Activated naive CD8-positive, alpha-beta T cell treated with anti-CD3 and anti-CD28 coated beads, Interleukin-2, amount 50 U/mL, for 24 hours (primary cell): Measurements from ENCODE around the gene HINT1.
"Not testable (repeated sequence)": the region's sequence is repeated elsewhere in the genome, so short reads cannot be mapped to it uniquely, and the experiment has no call there.

ENCODE experiments used
- ATAC-seq: fragments of 150-1000 bp; cut with Tn5 transposase; one replicate; pipeline ENCODE4 v1.10.0; 2021
- DNase-seq: peaks from one replicate; pipeline ENCODE4 v3.0.0; 2021
- H3K27ac Mint-ChIP-seq: one replicate; pipeline ENCODE4 v1.8.0; 2021; ENCODE audit warnings: mild to moderate bottlenecking, mixed read lengths
- H3K27me3 Mint-ChIP-seq: one replicate; pipeline ENCODE4 v1.8.0; 2021; ENCODE audit warnings: mixed read lengths
- H3K36me3 Mint-ChIP-seq: one replicate; pipeline ENCODE4 v1.8.0; 2021; ENCODE audit warnings: low read depth, mixed read lengths
- H3K4me1 Mint-ChIP-seq: one replicate; pipeline ENCODE4 v1.8.0; 2021; ENCODE audit warnings: mixed read lengths
- H3K4me3 Mint-ChIP-seq: one replicate; pipeline ENCODE4 v1.8.0; 2021; ENCODE audit warnings: mild to moderate bottlenecking, moderate library complexity, mixed read lengths
- H3K9me3 Mint-ChIP-seq: one replicate; pipeline ENCODE4 v1.8.0; 2021; ENCODE audit warnings: mixed read lengths

HINT1 gene

DNA sequence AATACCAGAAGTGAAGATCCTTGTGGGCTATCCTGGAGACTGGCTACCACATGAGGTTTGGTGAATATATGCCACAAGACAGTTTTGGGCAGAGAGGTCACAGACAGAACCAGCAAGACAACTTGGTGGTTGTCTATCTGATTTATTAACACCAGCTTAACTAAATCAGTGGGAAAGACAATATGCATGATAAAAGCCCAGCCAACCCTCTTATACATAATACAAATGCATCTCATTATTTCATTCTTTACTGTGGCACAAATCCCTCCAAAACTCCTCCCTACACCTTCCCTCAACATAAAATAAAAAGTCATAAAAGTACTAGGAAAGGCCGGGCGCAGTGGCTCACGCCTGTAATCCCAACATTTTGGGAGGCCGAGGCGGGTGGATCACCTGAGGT is 8.1 kb downstream of the HINT1 start:
- no peaks in the 10 kb centered on the region for H3K9me3 Mint-ChIP-seq
- H3K27ac Mint-ChIP-seq = no peak overlapping the region

DNA sequence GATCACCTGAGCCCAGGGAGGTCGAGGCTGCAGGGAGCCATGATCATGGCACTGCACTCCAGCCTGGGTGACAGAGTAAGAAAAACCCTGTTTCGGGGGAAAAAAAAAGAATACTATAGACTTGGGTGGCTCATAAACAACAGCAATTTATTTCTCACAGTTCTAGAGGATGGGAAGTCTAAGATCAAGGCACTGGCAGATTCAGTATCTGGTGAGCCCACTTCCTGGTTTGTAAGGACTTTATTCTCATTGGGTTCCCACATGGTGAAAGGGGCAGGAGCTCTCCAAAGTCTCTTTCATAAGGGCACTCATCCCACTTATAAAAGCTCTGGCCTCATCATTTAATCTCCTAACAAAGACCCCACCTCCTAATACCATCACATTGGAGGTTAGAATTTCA is 8.7 kb downstream of the HINT1 start:
- no peak for DNase-seq
- no peak overlapping the region for H3K27ac Mint-ChIP-seq
- ATAC-seq = no peak
- no peak overlapping the region for H3K4me3 Mint-ChIP-seq
- H3K4me1 Mint-ChIP-seq = peaks cover 23% of the 10 kb centered on the region
- H3K27me3 Mint-ChIP-seq = no peaks in the 10 kb centered on the region
- H3K36me3 Mint-ChIP-seq = peaks cover 47% of the 10 kb centered on the region
- H3K9me3 Mint-ChIP-seq = no peaks in the 10 kb centered on the region

More for the DNA sequence above, 8.1 kb downstream of the HINT1 start:
- no peak overlapping the region for H3K4me3 Mint-ChIP-seq
- H3K27me3 Mint-ChIP-seq = no peaks in the 10 kb centered on the region
- DNase-seq (no peak), ATAC-seq (no peak)
- peaks cover 29% of the 10 kb centered on the region for H3K4me1 Mint-ChIP-seq
- peaks cover 52% of the 10 kb centered on the region for H3K36me3 Mint-ChIP-seq

- ATAC-seq = no peak
- Mint-ChIP-seq H3K36me3 (peaks cover 2% of the 10 kb centered on the region), H3K4me3 (no peak overlapping the region)
Measured at GRCh38 chr5:131151216-131151615, 13.8 kb downstream of the HINT1 start.

DNA sequence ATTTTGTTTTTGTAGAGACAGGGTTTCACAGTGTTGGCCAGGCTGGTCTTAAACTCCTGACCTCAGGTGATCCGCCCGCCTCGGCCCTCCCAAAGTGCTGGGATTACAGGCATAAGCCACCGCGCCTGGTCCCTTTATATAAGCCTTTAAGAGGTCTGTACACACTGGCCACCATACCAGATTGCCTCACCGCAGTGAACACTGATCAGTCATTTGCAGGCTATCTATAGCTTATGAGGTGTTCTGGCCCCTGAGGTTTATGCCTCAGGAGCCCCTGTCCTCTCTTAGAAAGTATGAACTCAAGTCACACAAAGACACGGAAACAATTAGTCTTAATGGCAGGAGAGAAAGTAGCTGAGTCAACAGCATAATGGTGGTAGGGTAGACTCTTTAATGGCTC is 14.6 kb downstream of the HINT1 start:
- Mint-ChIP-seq H3K9me3 (no peaks in the 10 kb centered on the region), H3K27ac (no peak overlapping the region), H3K36me3 (peaks cover 2% of the 10 kb centered on the region), H3K27me3 (no peaks in the 10 kb centered on the region), H3K4me3 (no peak overlapping the region), H3K4me1 (no peaks in the 10 kb centered on the region)
- peak; percentile 66 for ATAC-seq
- no peak for DNase-seq

More at GRCh38 chr5:131151216-131151615, 13.8 kb downstream of the HINT1 start:
- DNase-seq = no peak
- Mint-ChIP-seq H3K9me3 (no peaks in the 10 kb centered on the region), H3K27ac (no peak overlapping the region), H3K27me3 (no peaks in the 10 kb centered on the region), H3K4me1 (no peaks in the 10 kb centered on the region)

DNA sequence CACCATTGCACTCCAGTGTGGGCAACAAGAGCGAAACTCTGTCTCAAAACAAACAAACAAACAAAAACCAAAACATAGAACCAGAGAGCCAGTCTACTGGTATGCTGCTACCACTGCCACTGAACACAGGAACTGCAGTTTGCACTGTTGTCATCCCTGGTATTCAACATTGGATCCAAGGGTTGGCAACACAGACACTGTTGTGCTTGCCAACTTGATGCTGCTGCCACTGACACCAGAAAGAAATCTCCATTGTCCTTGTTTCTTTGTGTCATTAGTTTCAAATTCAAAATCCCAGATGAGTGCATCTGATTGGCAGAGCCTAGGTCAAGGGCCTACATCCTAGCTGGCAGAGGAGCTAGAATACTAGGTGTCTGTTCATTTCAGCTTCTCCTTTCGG is 16.2 kb downstream of the HINT1 start:
- no peaks in the 10 kb centered on the region for H3K9me3 Mint-ChIP-seq
- H3K27ac Mint-ChIP-seq = no peak overlapping the region
- H3K4me3 Mint-ChIP-seq = no peak overlapping the region
- H3K27me3 Mint-ChIP-seq = no peaks in the 10 kb centered on the region
- H3K36me3 Mint-ChIP-seq = peaks cover 1% of the 10 kb centered on the region
- DNase-seq = no peak
- ATAC-seq = no peak
- H3K4me1 Mint-ChIP-seq = no peaks in the 10 kb centered on the region

DNA sequence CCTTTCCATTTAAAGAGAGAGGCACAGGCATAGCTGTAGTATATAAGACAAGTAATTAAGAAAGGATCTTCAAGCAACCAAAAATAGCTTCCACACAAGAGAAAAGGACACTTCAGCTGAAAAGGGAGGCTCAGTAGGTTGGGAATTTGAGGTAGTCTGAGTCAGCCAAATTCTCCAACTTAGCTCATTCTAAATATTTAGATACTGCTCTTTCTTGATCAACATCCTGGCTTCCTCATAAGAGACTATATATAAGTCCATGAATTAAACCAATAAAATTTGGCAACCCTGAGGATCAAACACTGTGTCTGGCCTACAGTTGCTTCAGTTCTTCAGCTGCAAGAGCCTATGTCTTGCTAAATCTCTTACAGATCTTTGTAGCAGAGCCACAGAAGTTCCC is 17.8 kb downstream of the HINT1 start:
- H3K9me3 Mint-ChIP-seq = no peaks in the 10 kb centered on the region
- no peak overlapping the region for H3K4me3 Mint-ChIP-seq
- H3K27ac Mint-ChIP-seq = no peak overlapping the region
- no peak for ATAC-seq
- no peaks in the 10 kb centered on the region for H3K36me3 Mint-ChIP-seq
- no peaks in the 10 kb centered on the region for H3K4me1 Mint-ChIP-seq
- DNase-seq = no peak
- no peaks in the 10 kb centered on the region for H3K27me3 Mint-ChIP-seq

- no peaks in the 10 kb centered on the region for H3K27me3 Mint-ChIP-seq
- no peaks in the 10 kb centered on the region for H3K9me3 Mint-ChIP-seq
- H3K27ac Mint-ChIP-seq = no peak overlapping the region
- peaks cover 2% of the 10 kb centered on the region for H3K36me3 Mint-ChIP-seq
- no peaks in the 10 kb centered on the region for H3K4me1 Mint-ChIP-seq
- H3K4me3 Mint-ChIP-seq = no peak overlapping the region
- ATAC-seq = no peak
- DNase-seq = no peak
Measured at GRCh38 chr5:131142970-131143617, 22.0 kb downstream of the HINT1 start.

- DNase-seq (no peak), ATAC-seq (no peak)
- H3K27me3 Mint-ChIP-seq = no peaks in the 10 kb centered on the region
- peaks cover 2% of the 10 kb centered on the region for H3K36me3 Mint-ChIP-seq
- H3K27ac Mint-ChIP-seq = no peak overlapping the region
- peaks cover 8% of the 10 kb centered on the region for H3K9me3 Mint-ChIP-seq
- no peaks in the 10 kb centered on the region for H3K4me1 Mint-ChIP-seq
- no peak overlapping the region for H3K4me3 Mint-ChIP-seq
Measured at GRCh38 chr5:131139321-131139720, 25.7 kb downstream of the HINT1 start.

- not testable (repeated sequence) for H3K27ac Mint-ChIP-seq, H3K4me1 Mint-ChIP-seq, H3K4me3 Mint-ChIP-seq, ATAC-seq, H3K36me3 Mint-ChIP-seq, H3K27me3 Mint-ChIP-seq, DNase-seq, H3K9me3 Mint-ChIP-seq
Measured at GRCh38 chr5:131138406-131138805, 26.6 kb downstream of the HINT1 start.

DNA sequence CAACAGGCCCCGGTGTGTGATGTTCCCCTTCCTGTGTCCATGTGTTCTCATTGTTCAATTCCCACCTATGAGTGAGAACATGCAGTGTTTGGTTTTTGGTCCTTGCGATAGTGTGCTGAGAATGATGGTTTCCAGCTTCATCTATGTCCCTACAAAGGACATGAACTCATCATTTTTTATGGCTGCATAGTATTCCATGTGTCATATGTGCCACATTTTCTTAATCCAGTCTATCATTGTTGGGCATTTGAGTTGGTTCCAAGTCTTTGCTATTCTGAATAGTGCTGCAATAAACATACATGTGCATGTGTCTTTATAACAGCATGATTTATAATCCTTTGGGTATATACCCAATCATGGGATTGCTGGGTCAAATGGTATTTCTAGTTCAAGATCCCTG is 32.0 kb downstream of the HINT1 start:
- DNase-seq, H3K36me3 Mint-ChIP-seq, H3K9me3 Mint-ChIP-seq, H3K4me1 Mint-ChIP-seq, H3K27me3 Mint-ChIP-seq, H3K4me3 Mint-ChIP-seq, H3K27ac Mint-ChIP-seq, ATAC-seq: not testable (repeated sequence)

GRCh38 chr5:131129306-131129705 is 35.8 kb downstream of the HINT1 start:
- Mint-ChIP-seq H3K9me3 (peaks cover 23% of the 10 kb centered on the region), H3K27me3 (no peaks in the 10 kb centered on the region), H3K27ac (no peak overlapping the region), H3K4me1 (no peaks in the 10 kb centered on the region), H3K4me3 (no peak overlapping the region), H3K36me3 (peaks cover 2% of the 10 kb centered on the region)
- ATAC-seq (no peak), DNase-seq (no peak)

DNA sequence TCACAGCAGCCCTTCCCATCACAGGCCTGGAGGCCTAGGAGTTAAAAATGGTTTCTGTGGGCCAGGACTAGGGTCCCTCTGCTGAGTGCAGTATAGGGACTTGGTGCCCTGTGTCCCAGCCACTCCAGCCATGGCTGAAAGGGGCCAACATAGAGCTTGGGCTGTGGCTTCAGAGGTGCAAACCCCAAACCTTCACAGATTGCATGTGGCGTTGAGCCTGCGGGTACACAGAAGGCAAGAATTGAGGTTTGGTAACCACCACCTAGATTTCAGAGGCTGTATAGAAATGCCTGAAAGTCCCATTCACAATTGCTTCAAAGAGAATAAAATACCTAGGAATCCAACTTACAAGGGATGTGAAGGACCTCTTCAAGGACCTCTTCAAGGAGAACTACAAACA is 37.8 kb downstream of the HINT1 start:
- H3K9me3 Mint-ChIP-seq = peaks cover 28% of the 10 kb centered on the region
- DNase-seq, H3K27me3 Mint-ChIP-seq, H3K4me1 Mint-ChIP-seq, H3K27ac Mint-ChIP-seq, H3K36me3 Mint-ChIP-seq, ATAC-seq, H3K4me3 Mint-ChIP-seq: not testable (repeated sequence)

GRCh38 chr5:131114754-131115153 is 50.3 kb downstream of the HINT1 start:
- Mint-ChIP-seq H3K4me1 (peaks cover 9% of the 10 kb centered on the region), H3K4me3 (no peak overlapping the region), H3K9me3 (peaks cover 7% of the 10 kb centered on the region), H3K27ac (no peak overlapping the region), H3K36me3 (no peaks in the 10 kb centered on the region), H3K27me3 (no peaks in the 10 kb centered on the region)
- no peak for DNase-seq
- no peak for ATAC-seq

DNA sequence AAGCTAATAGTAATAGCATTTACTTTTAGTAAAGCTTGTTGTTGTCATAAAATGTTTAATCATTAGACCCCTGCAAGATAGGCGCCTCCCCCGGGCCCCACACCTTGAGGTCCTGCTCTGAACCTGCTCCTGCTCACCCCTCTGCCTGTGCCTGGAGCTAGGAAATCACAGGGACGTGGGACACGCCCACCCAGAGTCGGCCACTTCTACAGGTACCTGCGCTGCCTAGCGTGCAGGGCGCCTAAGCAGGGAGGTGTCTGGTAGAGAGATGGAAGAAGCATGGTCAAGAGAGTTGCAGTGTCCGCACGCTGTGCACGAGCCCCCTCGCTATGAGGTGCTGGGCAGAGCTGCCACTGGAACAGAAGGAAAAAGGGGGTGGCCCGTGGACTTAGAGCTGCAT is 52.6 kb downstream of the HINT1 start:
- Mint-ChIP-seq H3K27ac (no peak overlapping the region), H3K4me1 (peaks cover 6% of the 10 kb centered on the region), H3K9me3 (peaks cover 7% of the 10 kb centered on the region), H3K4me3 (no peak overlapping the region), H3K36me3 (no peaks in the 10 kb centered on the region), H3K27me3 (no peaks in the 10 kb centered on the region)
- DNase-seq (no peak), ATAC-seq (no peak)

- Mint-ChIP-seq H3K27ac (no peak overlapping the region), H3K9me3 (no peaks in the 10 kb centered on the region), H3K4me1 (peaks cover 3% of the 10 kb centered on the region), H3K27me3 (no peaks in the 10 kb centered on the region), H3K4me3 (no peak overlapping the region), H3K36me3 (no peaks in the 10 kb centered on the region)
- no peak for ATAC-seq
- DNase-seq = no peak
Measured at GRCh38 chr5:131110256-131110594, 54.8 kb downstream of the HINT1 start.
